MM.1S (cell line): ENCODE results near the gene CHP1.

Experiments used
- DNase-seq: peaks from one replicate; pipeline ENCODE4 v3.0.0-alpha.2; 2015
- H2AFZ ChIP-seq: fragments of 300-600 bp; sonication (generic); 2 replicates; pipeline ENCODE4 v1.6.0; 2016; ENCODE audit warnings: antibody characterized with exemption, low read length
- H3F3A ChIP-seq: fragments of 300-600 bp; sonication (generic); 2 replicates; pipeline ENCODE4 v1.6.1; 2016; ENCODE audit warnings: mild to moderate bottlenecking, antibody characterized with exemption, low read length, moderate library complexity, mixed read lengths; ENCODE audit not compliant: insufficient read depth
- H3K27ac ChIP-seq: fragments of 300-600 bp; sonication (generic); 2 replicates; pipeline ENCODE4 v1.5.1; 2016; ENCODE audit warnings: mild to moderate bottlenecking, low read length
- H3K27me3 ChIP-seq: fragments of 300-600 bp; sonication (generic); replicated peaks from 2 replicates; pipeline ENCODE4 v1.6.0; 2016; ENCODE audit warnings: low read length; ENCODE audit not compliant: insufficient read depth
- H3K36me3 ChIP-seq: fragments of 300-600 bp; sonication (generic); replicated peaks from 2 replicates; pipeline ENCODE4 v1.6.1; 2016; ENCODE audit warnings: mild to moderate bottlenecking, low read length, mixed read lengths; ENCODE audit not compliant: insufficient read depth
- H3K4me1 ChIP-seq: fragments of 300-600 bp; sonication (generic); 2 replicates; pipeline ENCODE4 v1.6.1; 2016; ENCODE audit warnings: low read length, mixed read lengths
- H3K4me2 ChIP-seq: fragments of 300-600 bp; sonication (generic); 2 replicates; pipeline ENCODE4 v1.6.0; 2016; ENCODE audit warnings: low read depth, low read length
- H3K4me3 ChIP-seq: fragments of 300-600 bp; sonication (generic); 2 replicates; pipeline ENCODE4 v1.5.1; 2016; ENCODE audit warnings: low read length, mixed read lengths
- H3K79me2 ChIP-seq: fragments of 300-600 bp; sonication (generic); 2 replicates; pipeline ENCODE4 v1.6.1; 2016; ENCODE audit warnings: mixed run types, low read length, mixed read lengths
- H3K9ac ChIP-seq: fragments of 300-600 bp; sonication (generic); 2 replicates; pipeline ENCODE4 v1.6.1; 2016; ENCODE audit warnings: low read length, mixed read lengths
- H3K9me2 ChIP-seq: fragments of 300-600 bp; sonication (generic); replicated peaks from 2 replicates; pipeline ENCODE4 v1.6.1; 2016; ENCODE audit warnings: mild to moderate bottlenecking, low read length, mixed read lengths; ENCODE audit not compliant: insufficient read depth
- H3K9me3 ChIP-seq: fragments of 300-600 bp; sonication (generic); replicated peaks from 2 replicates; pipeline ENCODE4 v1.6.1; 2016; ENCODE audit warnings: mild to moderate bottlenecking, low read length, mixed read lengths; ENCODE audit not compliant: insufficient read depth
- H4K20me1 ChIP-seq: fragments of 300-600 bp; sonication (generic); 2 replicates; pipeline ENCODE4 v1.6.1; 2016; ENCODE audit warnings: mild to moderate bottlenecking, low read length, moderate library complexity, mixed read lengths; ENCODE audit not compliant: insufficient read depth
- EZH2 ChIP-seq: fragments of 300-600 bp; sonication (generic); optimal IDR thresholded peaks from 2 replicates; pipeline ENCODE3; 2017; ENCODE audit warnings: low read depth, mild to moderate bottlenecking, antibody characterized with exemption, low read length, mixed read lengths
- EZH2phosphoT487 ChIP-seq: fragments of 300-600 bp; sonication (generic); IDR thresholded peaks from 2 replicates; pipeline ENCODE4 v1.6.1; 2018; ENCODE audit warnings: antibody characterized with exemption, low read length
- TF ChIP-seq, protein P1 (sequence below): fragments of 300-600 bp; sonication (generic); IDR thresholded peaks from 2 replicates; pipeline ENCODE4 v1.5.1; 2016; ENCODE audit warnings: antibody characterized with exemption, low read length, mixed read lengths

The CHP1 gene

DNA sequence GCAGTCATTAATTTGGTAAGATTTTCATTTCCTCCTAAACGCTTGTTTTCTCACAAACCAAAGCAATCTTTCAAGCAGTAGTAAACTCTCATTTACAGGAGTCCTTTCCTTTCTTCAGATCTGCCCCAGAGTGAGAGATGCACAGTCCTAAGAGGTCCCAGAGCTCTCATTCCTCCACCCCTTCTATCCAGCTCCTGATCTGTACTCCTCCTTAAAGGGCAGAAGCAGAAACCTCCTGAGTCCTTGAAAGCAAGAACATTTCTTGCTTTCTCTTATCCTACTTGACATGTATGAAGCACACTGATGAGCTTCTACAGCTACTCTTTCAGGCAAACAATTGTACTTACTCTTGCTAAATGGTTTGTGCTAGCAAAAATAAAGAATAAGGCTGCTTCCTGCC, 12.2 kb upstream of the CHP1 start:
- Histone ChIP-seq H3K4me3 (no peak overlapping the region), H3K27ac (no peak overlapping the region), H3K4me2 (no peak overlapping the region), H3K27me3 (no peaks in the 10 kb centered on the region), H3F3A (no peaks in the 10 kb centered on the region), H4K20me1 (no peaks in the 10 kb centered on the region), H3K79me2 (no peaks in the 10 kb centered on the region), H3K9me3 (no peaks in the 10 kb centered on the region; the same call in 1 of the 2 replicates), H3K4me1 (no peaks in the 10 kb centered on the region), H3K9me2 (no peaks in the 10 kb centered on the region), H2AFZ (no peak overlapping the region), H3K36me3 (no peaks in the 10 kb centered on the region), H3K9ac (no peak overlapping the region)
- TF ChIP-seq EZH2 (no peak), EZH2phosphoT487 (no peak)
- TF ChIP-seq, protein P1, sequence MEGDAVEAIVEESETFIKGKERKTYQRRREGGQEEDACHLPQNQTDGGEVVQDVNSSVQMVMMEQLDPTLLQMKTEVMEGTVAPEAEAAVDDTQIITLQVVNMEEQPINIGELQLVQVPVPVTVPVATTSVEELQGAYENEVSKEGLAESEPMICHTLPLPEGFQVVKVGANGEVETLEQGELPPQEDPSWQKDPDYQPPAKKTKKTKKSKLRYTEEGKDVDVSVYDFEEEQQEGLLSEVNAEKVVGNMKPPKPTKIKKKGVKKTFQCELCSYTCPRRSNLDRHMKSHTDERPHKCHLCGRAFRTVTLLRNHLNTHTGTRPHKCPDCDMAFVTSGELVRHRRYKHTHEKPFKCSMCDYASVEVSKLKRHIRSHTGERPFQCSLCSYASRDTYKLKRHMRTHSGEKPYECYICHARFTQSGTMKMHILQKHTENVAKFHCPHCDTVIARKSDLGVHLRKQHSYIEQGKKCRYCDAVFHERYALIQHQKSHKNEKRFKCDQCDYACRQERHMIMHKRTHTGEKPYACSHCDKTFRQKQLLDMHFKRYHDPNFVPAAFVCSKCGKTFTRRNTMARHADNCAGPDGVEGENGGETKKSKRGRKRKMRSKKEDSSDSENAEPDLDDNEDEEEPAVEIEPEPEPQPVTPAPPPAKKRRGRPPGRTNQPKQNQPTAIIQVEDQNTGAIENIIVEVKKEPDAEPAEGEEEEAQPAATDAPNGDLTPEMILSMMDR = no peak
- DNase-seq = no peak

DNA sequence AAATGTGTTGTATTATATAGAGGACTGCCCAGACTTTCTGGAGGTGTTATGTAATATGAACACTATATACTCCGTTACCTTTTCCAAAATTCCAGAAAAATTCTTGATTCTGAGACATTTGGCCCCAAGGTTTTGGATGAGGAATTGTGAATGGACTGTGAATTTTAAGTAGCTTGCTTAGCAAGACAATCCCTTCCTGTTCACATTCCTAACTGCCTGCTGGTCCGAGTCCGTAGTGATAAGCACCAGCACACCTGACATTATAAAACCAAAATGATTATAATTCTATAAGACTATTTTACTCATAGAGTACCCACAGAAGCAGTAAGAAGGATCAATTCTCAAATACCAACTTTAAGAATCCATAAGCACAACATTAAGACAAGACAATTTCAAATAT, 11.7 kb upstream of the CHP1 start:
- TF ChIP-seq EZH2phosphoT487 (no peak), EZH2 (no peak)
- TF ChIP-seq, protein P1 = no peak
- no peaks in the 10 kb centered on the region for H3K79me2 ChIP-seq
- DNase-seq = no peak
- no peaks in the 10 kb centered on the region for H3K4me1 ChIP-seq
- H3K9me3 ChIP-seq = no peaks in the 10 kb centered on the region; the same call in 1 of the 2 replicates
- H3K27me3 ChIP-seq = no peaks in the 10 kb centered on the region
- no peaks in the 10 kb centered on the region for H3K36me3 ChIP-seq
- H3K4me2 ChIP-seq = no peak overlapping the region
- no peaks in the 10 kb centered on the region for H4K20me1 ChIP-seq
- no peak overlapping the region for H2AFZ ChIP-seq
- H3K9me2 ChIP-seq = no peaks in the 10 kb centered on the region
- no peaks in the 10 kb centered on the region for H3F3A ChIP-seq
- H3K9ac ChIP-seq = no peak overlapping the region
- H3K27ac ChIP-seq = no peak overlapping the region
- H3K4me3 ChIP-seq = no peak overlapping the region

DNA sequence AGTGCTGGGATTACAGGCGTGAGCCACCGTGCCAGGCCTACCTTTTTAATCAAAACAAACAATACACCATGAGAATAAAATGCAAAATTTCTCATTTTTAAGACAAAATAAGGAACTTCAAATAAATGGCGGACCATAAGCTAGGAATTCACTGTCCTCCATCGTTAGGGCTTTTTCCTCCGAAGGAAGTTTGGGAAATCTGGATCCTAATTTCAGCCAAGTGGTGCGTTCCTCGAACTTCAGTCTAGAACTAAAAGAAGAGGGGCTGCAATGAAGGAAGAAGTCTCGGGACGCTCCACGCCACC, 771 bp upstream of the CHP1 start:
- Histone ChIP-seq H3F3A (no peaks in the 10 kb centered on the region), H4K20me1 (no peaks in the 10 kb centered on the region), H3K4me2 (peak overlapping the region; percentile 85), H3K4me3 (peak overlapping the region; percentile 97; the same call in 1 of the 2 replicates), H3K9me3 (no peaks in the 10 kb centered on the region), H3K27ac (no peak overlapping the region), H2AFZ (peak overlapping the region; percentile 92), H3K27me3 (no peaks in the 10 kb centered on the region), H3K36me3 (no peaks in the 10 kb centered on the region), H3K9ac (no peak overlapping the region), H3K4me1 (peaks cover 4% of the 10 kb centered on the region; the same call in 1 of the 2 replicates), H3K9me2 (no peaks in the 10 kb centered on the region), H3K79me2 (peaks cover 28% of the 10 kb centered on the region)
- no peak for DNase-seq
- no peak for TF ChIP-seq EZH2
- no peak for TF ChIP-seq EZH2phosphoT487
- TF ChIP-seq, protein P1 = no peak
